IPS-18c (cell line): ENCODE results near the gene STK32C.

ENCODE experiments used
- H3K4me3 ChIP-seq: 2 replicates; pipeline ENCODE4 v1.7.0; 2013; ENCODE audit warnings: low read depth, mild to moderate bottlenecking, low read length, moderate library complexity; ENCODE audit not compliant: insufficient read depth
- H3K9me3 ChIP-seq: one replicate; pipeline ENCODE4 v1.6.1; 2013; ENCODE audit warnings: mild to moderate bottlenecking, low read length, moderate library complexity; ENCODE audit not compliant: control insufficient read depth, insufficient read depth

The STK32C gene

DNA sequence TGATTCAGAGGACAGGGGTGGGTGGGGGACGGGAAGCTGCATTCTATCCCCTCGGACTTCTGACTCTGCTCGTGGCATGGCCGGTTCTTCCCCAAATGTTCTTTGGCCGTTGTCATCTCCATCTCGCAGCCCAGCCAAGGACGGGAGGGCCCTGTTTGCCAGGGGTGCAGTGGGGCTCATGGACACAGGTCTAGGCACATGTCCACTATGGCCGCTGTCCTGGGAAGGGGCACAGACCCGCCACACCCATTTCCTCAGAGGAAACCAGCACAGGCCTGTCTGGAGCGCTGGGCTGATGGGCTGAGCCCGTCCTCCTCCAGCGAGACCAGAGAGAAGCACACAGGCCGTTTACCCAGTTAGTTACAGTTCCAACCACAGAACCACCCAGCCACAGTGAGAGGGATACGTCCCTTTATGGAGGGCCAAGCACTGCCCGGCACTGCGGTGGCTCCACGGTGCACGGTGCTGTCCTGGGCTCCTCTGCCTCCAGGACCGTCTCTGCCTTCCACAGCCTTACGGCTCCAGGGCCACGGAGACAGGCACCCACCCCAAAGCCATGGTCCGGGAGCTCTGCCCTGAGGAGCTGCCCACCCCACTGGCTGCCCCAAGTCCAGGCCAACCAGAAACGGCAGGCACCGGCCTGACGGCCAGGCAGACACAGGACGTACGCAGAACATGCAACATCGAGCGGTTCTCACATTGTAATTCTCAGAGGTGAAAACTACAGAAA is 100.8 kb downstream of the STK32C start:
- no peak overlapping the region for H3K4me3 ChIP-seq
- H3K9me3 ChIP-seq: peaks cover 5% of the 10 kb centered on the region

GRCh38 chr10:132206377-132206745 is 101.4 kb downstream of the STK32C start:
- Histone ChIP-seq H3K9me3 (peaks cover 5% of the 10 kb centered on the region), H3K4me3 (no peak overlapping the region)

- Histone ChIP-seq H3K4me3 (no peak overlapping the region), H3K9me3 (peaks cover 5% of the 10 kb centered on the region)
These were observed 101.9 kb downstream of the STK32C start for GRCh38 chr10:132205650-132206376.

GRCh38 chr10:132204781-132205473 is 102.8 kb downstream of the STK32C start:
- H3K9me3 ChIP-seq: peaks cover 4% of the 10 kb centered on the region
- no peak overlapping the region for H3K4me3 ChIP-seq

GRCh38 chr10:132204078-132204780 is 103.5 kb downstream of the STK32C start:
- peaks cover 2% of the 10 kb centered on the region for H3K9me3 ChIP-seq
- no peak overlapping the region for H3K4me3 ChIP-seq

DNA sequence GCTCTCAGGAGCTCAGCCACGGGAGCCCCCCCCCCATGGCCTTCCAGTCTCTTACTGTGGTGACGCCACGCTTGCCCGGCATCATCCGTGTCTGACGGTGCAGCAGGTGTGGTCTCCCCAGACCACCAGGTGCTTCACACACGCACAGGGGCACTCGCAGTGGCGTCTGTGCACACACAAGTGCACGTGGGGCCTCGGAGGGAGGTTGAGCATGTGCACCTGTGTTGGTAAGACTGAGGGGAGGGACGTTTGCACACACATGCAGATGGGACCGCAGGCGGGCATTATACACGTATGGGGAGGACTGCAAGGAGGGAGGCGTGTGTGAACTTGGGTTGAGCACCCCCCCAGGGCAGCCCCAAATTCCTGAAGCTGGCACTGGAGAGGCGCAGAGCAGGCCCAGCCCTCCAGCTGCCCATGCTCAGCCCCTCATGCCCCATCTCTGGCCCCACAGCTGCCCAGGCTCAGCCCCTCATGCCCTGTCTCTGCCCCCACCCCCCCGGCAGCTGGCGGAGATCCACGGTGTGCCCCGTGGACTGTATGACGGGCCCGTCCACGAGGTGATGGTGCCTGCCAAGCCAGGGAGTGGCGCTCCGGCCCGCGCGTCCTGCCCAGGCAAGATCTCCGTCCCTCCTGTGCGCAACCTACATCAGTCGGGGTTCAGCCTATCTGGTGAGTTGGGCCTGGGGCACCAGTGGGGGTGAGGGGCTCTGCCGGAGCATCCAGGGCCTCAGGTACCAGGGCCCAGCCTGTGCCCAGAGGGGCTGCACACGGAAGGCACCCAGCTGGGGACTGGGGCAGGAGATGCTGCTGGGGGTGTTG is 104.3 kb downstream of the STK32C start:
- H3K9me3 ChIP-seq: no peaks in the 10 kb centered on the region

DNA sequence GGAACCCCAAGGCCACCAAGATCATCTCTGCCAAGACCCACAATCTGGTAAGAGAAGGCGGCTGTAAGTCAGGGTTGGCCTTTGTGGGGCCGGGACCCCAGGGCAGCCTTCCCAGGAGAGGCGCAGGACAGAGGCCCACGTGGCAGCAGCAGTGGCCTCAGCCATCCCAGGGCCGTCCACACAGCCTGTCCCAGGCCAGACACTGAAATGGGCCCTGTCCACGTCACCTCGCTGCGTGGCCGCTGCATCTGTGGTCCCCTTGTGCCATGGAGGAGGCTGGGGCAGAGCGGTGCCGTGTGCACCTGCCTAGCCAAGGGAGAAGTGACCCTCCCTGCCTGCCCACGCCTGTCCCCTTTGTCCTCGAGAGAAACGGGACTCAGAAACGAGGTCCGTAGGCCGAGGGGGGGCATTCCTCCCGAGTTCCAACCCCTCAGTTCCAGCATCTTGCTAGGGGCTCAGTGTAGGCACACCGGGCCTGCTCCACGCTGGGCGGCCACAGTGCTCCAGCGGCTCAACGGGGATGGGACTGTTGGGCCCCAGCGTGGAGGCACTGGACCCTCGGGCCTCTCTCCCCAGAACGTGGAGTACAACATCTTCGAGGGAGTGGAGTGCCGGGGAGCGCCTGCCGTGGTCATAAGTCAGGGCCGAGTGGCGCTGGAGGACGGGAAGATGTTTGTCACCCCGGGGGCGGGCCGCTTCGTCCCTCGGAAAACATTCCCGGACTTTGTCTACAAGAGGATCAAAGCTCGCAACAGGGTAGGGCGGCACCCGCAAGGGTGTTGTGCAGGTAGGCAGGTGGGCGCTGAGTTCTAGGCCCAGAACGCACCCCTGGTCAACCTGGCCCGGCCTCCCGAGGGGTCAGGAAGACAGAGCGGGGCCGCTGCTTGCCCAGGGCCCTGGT is 105.4 kb downstream of the STK32C start:
- Histone ChIP-seq H3K9me3 (no peaks in the 10 kb centered on the region), H3K4me3 (no peak overlapping the region)

More for the DNA sequence above, 104.3 kb downstream of the STK32C start:
- no peak overlapping the region for H3K4me3 ChIP-seq

DNA sequence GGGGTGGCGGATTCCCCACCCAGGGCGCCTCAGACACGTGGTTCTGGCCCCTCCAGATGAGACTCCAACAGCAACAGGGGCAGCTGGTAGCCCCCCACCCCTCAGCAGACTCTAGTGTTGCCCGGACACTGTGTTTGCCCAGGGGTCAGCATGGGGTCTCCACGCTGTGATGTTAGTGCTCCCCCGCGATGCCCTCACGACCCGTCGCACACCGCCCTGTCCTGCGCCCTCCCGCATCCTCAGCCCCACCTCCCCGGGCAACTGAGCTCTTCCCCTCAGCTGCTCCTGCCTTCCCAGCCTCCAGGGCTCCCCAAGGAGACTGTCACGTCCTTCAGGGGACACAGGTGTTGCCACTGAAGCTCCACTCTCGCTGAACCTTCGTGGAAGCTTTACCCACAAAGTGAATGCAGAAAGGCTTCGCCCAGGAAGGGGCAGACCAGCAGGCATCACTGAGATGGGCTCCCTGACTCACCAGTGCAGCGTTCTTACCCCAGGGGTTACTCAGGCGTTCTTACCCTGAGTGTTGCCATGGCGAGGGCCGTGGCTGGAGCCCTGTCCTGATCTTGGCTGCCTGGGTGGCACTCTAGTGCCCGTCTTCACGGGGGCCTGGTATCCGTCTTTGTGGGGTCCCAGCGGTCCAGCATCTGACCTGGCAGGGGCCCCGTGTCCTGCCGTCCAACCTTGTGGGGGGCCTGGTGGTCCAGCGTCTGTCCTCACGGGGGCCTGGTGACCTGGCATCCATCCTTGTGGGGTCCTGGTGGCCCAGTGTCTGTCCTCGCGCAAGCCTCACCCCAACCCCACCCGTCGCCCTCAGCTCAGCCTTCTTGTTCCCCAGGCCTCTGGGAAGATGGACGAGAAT is 106.4 kb downstream of the STK32C start:
- Histone ChIP-seq H3K4me3 (no peak overlapping the region), H3K9me3 (no peaks in the 10 kb centered on the region)

- H3K4me3 ChIP-seq: no peak overlapping the region
- no peaks in the 10 kb centered on the region for H3K9me3 ChIP-seq
These were observed 107.2 kb downstream of the STK32C start for GRCh38 chr10:132200344-132201110.

DNA sequence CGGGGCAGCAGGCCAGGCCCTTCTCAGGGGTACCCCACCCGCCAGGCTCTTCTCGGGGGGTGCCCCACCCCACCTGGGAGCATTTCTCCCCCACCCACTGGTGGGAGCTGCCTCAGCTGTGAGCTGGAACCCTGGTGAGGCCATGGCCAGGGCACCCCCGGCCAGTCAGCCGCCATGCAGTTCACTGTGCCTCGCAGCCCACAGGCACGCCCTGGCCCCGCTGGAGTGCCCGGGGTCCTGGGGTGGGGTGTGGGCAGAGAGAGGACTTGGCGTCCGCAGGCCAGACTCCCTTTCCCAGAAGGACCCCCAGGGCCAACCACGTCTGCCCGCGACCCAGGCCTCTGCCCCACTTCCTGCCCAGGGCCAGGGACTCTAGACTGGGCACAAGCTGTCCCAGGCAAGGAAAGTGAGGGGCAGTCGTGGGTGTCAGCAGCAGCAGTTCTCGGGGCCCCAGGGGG is 107.9 kb downstream of the STK32C start:
- H3K4me3 ChIP-seq: no peak overlapping the region
- peaks cover 2% of the 10 kb centered on the region for H3K9me3 ChIP-seq

DNA sequence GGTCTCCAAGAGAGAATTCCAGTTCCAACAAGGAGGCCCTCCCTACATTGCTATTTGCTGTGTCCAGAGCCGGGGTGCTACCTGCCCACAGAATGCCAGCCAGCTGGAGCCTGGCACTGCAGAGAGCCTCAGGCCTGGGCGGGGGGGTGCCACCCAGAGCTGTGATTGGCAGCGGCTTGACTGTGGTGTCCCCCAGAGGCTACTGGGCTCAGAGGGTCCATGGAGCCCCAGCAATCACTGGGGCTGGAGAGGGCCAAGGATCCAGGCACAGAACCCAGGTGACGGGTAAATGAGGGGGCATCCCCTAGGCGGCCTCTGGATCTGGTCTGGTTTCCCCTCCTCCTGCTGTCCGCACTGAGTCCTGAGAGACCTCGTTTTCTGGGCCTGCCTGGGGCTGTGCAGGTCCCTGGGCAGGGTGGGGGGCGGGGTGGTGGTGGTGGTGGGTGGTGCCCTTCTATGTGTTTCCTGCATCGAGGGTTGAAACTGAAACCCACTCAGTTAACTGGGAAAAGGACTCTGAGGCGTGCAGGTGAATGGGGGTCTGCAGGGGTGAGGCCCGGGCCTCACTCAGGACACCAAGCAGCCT is 108.4 kb downstream of the STK32C start:
- Histone ChIP-seq H3K4me3 (no peak overlapping the region), H3K9me3 (peaks cover 2% of the 10 kb centered on the region)

DNA sequence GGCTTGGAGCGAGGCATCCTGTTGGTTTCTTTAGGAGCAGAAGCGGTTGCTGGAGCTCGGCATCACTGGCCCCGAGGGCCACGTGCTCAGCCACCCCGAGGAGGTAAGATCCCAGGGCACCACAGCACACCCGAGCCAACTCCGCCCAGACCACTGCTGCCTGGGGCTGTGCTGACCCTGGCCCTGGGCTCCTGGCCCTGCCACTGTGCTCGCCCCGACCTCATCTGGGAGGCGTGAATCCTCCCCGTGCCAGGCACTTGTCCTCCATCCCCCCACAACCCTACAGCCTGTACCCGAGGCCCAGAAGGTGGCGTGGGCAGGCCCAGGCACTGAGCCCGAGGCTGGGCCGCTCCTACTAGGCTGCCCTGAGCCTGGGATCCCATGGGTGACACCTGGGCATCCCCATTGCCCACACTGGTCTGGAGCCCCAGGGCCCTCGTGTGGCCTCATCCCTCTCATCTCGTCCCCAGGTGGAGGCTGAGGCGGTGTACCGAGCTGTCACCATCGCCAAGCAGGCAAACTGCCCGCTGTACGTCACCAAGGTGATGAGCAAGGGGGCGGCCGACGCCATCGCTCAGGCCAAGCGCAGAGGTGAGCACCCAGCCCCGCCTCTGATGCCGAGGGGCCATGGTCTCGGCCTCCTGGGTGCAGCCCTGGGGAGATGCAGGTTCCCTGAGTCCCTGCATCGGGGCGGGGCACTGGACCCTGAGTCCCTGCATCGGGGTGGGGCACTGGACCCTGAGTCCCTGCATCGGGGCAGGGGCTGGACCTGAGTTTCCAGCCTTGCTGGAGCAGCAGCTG is 109.2 kb downstream of the STK32C start:
- no peak overlapping the region for H3K4me3 ChIP-seq
- H3K9me3 ChIP-seq: peaks cover 2% of the 10 kb centered on the region

GRCh38 chr10:132198068-132198370 is 109.7 kb downstream of the STK32C start:
- Histone ChIP-seq H3K4me3 (no peak overlapping the region), H3K9me3 (peaks cover 2% of the 10 kb centered on the region)
